Adrenal gland (tissue), 5 donors: ENCODE measurements around the gene INKA2.

Source experiments
- POLR2A ChIP-seq, 2 donors: fragments of 450-650 bp; IDR thresholded peaks; one replicate each; pipeline ENCODE4 v1.6.1; 2017; ENCODE audit warnings: antibody characterized with exemption in 2 of 2, mild to moderate bottlenecking in 2 of 2, moderate library complexity in 1 of 2
- TF ChIP-seq, protein P1 (sequence below), 6 experiments: fragments of 450-650 bp in 4 of 6; fragments of 200-600 bp in 2 of 6; sonication (generic) in 1 of 6; IDR thresholded peaks; 1 replicate in 5 of 6; 2 replicates in 1 of 6; pipeline versions ENCODE4 v1.5.1 to v1.8.0; 2016 to 2021; ENCODE audit warnings: antibody characterized with exemption in 6 of 6, mild to moderate bottlenecking in 2 of 6, moderate library complexity in 1 of 6
- donor health status: DM: no; HTN: no; CAD: no.

DNA sequence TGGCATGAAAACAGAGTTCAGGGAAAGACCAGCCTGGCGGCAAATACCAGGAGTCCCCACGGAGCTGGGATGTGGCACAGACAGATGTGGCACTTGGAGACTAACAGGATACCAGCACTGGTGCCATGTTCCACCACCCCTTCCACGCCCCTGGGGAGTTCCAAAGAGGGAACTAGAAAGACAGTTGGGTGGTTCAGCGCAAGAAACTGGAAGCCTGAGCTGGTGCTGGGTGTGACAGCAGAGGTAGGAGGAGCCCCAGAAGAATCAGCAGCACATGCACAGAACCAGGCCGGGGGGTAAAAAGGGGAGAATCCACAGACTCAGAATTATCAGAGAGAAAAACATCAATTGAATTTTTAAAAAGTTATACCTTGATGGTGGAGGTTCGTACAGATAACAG lies 38.9 kb upstream of the INKA2 start:
- TF ChIP-seq, protein P1, sequence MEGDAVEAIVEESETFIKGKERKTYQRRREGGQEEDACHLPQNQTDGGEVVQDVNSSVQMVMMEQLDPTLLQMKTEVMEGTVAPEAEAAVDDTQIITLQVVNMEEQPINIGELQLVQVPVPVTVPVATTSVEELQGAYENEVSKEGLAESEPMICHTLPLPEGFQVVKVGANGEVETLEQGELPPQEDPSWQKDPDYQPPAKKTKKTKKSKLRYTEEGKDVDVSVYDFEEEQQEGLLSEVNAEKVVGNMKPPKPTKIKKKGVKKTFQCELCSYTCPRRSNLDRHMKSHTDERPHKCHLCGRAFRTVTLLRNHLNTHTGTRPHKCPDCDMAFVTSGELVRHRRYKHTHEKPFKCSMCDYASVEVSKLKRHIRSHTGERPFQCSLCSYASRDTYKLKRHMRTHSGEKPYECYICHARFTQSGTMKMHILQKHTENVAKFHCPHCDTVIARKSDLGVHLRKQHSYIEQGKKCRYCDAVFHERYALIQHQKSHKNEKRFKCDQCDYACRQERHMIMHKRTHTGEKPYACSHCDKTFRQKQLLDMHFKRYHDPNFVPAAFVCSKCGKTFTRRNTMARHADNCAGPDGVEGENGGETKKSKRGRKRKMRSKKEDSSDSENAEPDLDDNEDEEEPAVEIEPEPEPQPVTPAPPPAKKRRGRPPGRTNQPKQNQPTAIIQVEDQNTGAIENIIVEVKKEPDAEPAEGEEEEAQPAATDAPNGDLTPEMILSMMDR (IDR thresholded peaks at IDR 0.05): no peak
- TF ChIP-seq POLR2A (IDR thresholded peaks at IDR 0.05): no peak
